Mucosa of rectum (tissue), 2 donors: ENCODE measurements around the gene TXNRD2.
"Not testable (repeated sequence)": the region's sequence is repeated elsewhere in the genome, so short reads cannot be mapped to it uniquely, and the experiment has no call there.

Experiments used
- H3K27ac ChIP-seq, 2 donors: one replicate each; pipeline ENCODE4 v1.7.0; 2013; ENCODE audit warnings: inconsistent platforms in 2 of 2, low read depth in 2 of 2, low read length in 2 of 2
- H3K27me3 ChIP-seq, 2 donors: one replicate each; pipeline ENCODE4 v1.7.0; 2013; ENCODE audit warnings: low read length in 2 of 2; ENCODE audit not compliant: control insufficient read depth in 2 of 2, insufficient read depth in 2 of 2
- H3K36me3 ChIP-seq, 2 donors: one replicate each; pipeline ENCODE4 v1.7.0; 2013; ENCODE audit warnings: low read length in 2 of 2; ENCODE audit not compliant: control insufficient read depth in 2 of 2, insufficient read depth in 2 of 2
- H3K4me1 ChIP-seq, 2 donors: one replicate each; pipeline ENCODE4 v1.7.0; 2013; ENCODE audit warnings: low read length in 2 of 2, mild to moderate bottlenecking in 1 of 2; ENCODE audit not compliant: control insufficient read depth in 2 of 2, insufficient read depth in 2 of 2
- H3K4me3 ChIP-seq, 2 donors: one replicate each; pipeline ENCODE4 v1.7.0; 2013; ENCODE audit warnings: low read length in 2 of 2
- H3K9ac ChIP-seq, 2 donors: one replicate each; pipeline ENCODE4 v1.7.0; 2013; ENCODE audit warnings: low read length in 2 of 2, low read depth in 1 of 2, mild to moderate bottlenecking in 1 of 2
- H3K9me3 ChIP-seq, 2 donors: one replicate each; pipeline ENCODE4 v1.7.0; 2013; ENCODE audit warnings: low read length in 2 of 2; ENCODE audit not compliant: control insufficient read depth in 2 of 2
- donor health status: healthy.
- donor health status: Normal muscosa, but diverticular disease.

The TXNRD2 gene

GRCh38 chr22:19931514-19931913 is 10.1 kb downstream of the TXNRD2 start:
- H3K27me3 ChIP-seq = no peaks in the 10 kb centered on the region
- H3K27ac ChIP-seq = no peak overlapping the region
- no peaks in the 10 kb centered on the region for H3K4me1 ChIP-seq
- no peak overlapping the region for H3K4me3 ChIP-seq
- no peaks in the 10 kb centered on the region for H3K9me3 ChIP-seq
- no peak overlapping the region for H3K9ac ChIP-seq
- H3K36me3 ChIP-seq = no peaks in the 10 kb centered on the region

- Histone ChIP-seq H3K27me3 (no peaks in the 10 kb centered on the region), H3K4me3 (no peak overlapping the region), H3K9ac (no peak overlapping the region), H3K27ac (no peak overlapping the region), H3K36me3 (no peaks in the 10 kb centered on the region), H3K9me3 (no peaks in the 10 kb centered on the region), H3K4me1 (no peaks in the 10 kb centered on the region)
Observed at GRCh38 chr22:19930551-19931486, 10.8 kb downstream of the TXNRD2 start.

- Histone ChIP-seq H3K9me3 (no peaks in the 10 kb centered on the region), H3K27ac (no peak overlapping the region), H3K9ac (no peak overlapping the region), H3K27me3 (no peaks in the 10 kb centered on the region), H3K36me3 (no peaks in the 10 kb centered on the region), H3K4me3 (no peak overlapping the region), H3K4me1 (no peaks in the 10 kb centered on the region)
Observed at GRCh38 chr22:19929586-19930550, 11.8 kb downstream of the TXNRD2 start.

- Histone ChIP-seq H3K4me3 (no peak overlapping the region), H3K36me3 (no peaks in the 10 kb centered on the region), H3K9me3 (no peaks in the 10 kb centered on the region), H3K9ac (no peak overlapping the region), H3K27ac (no peak overlapping the region), H3K27me3 (no peaks in the 10 kb centered on the region), H3K4me1 (no peaks in the 10 kb centered on the region)
Observed at GRCh38 chr22:19928207-19928606, 13.4 kb downstream of the TXNRD2 start.

GRCh38 chr22:19927696-19928095 is 13.9 kb downstream of the TXNRD2 start:
- Histone ChIP-seq H3K9ac (no peak overlapping the region), H3K4me1 (no peaks in the 10 kb centered on the region), H3K36me3 (no peaks in the 10 kb centered on the region), H3K27ac (no peak overlapping the region), H3K9me3 (no peaks in the 10 kb centered on the region), H3K27me3 (no peaks in the 10 kb centered on the region), H3K4me3 (no peak overlapping the region)

- not testable (repeated sequence) for H3K27me3 ChIP-seq, H3K27ac ChIP-seq, H3K36me3 ChIP-seq, H3K4me3 ChIP-seq, H3K9ac ChIP-seq, H3K4me1 ChIP-seq, H3K9me3 ChIP-seq
Observed at GRCh38 chr22:19926028-19926427, 15.6 kb downstream of the TXNRD2 start.

GRCh38 chr22:19923914-19924513 is 17.6 kb downstream of the TXNRD2 start:
- Histone ChIP-seq H3K4me1 (no peaks in the 10 kb centered on the region), H3K27ac (no peak overlapping the region), H3K27me3 (no peaks in the 10 kb centered on the region), H3K36me3 (no peaks in the 10 kb centered on the region), H3K9ac (no peak overlapping the region), H3K4me3 (no peak overlapping the region), H3K9me3 (no peaks in the 10 kb centered on the region)

GRCh38 chr22:19921544-19922081 is 20.0 kb downstream of the TXNRD2 start:
- H3K27ac ChIP-seq = no peak overlapping the region
- H3K9me3 ChIP-seq = no peaks in the 10 kb centered on the region
- H3K4me3 ChIP-seq = no peak overlapping the region
- no peak overlapping the region for H3K9ac ChIP-seq
- peaks cover 13 to 16% of the 10 kb centered on the region in 2 donors for H3K36me3 ChIP-seq
- no peaks in the 10 kb centered on the region for H3K27me3 ChIP-seq
- H3K4me1 ChIP-seq = no peaks in the 10 kb centered on the region

GRCh38 chr22:19919701-19920363 is 21.8 kb downstream of the TXNRD2 start:
- Histone ChIP-seq H3K9ac (no peak overlapping the region), H3K4me3 (no peak overlapping the region), H3K27ac (no peak overlapping the region), H3K4me1 (no peaks in the 10 kb centered on the region), H3K9me3 (no peaks in the 10 kb centered on the region), H3K36me3 (peaks cover 25 to 28% of the 10 kb centered on the region in 2 donors), H3K27me3 (no peaks in the 10 kb centered on the region)
